ENCODE results near the gene DNAH10. TPM values are rescaled to one million over a fixed set of nuclear protein-coding genes. Genes with fewer than 3 reads are reported as not detected.
"Not testable (repeated sequence)": the region's sequence is repeated elsewhere in the genome, so short reads cannot be mapped to it uniquely, and the experiment has no call there.

DNAH10 gene
- polyA plus RNA-seq, 2 of the 4 experiments (the other 2 are of a cell fraction), result 0.14 to 0.39 TPM

DNA sequence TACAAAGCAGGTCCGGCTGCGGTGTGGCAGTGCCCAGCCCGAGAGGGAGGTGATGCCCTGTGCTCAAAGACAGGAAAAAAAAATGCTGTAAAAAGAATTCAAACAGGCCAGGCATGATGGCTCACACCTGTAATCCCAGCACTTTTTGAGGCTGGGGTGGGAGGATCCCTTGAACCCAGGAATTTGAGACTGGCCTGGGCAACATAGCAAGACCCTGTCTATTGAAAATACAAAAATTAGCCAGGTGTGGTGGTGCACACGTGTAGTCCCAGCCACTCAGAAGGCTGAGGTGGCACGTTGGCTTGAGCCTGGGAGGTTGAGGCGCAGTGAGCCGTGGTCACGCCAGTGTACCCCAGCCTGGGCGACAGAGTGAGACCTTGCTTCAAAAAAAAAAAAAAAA, 26.4 kb downstream of the DNAH10 start:
- H3K4me1 ChIP-seq, result no peaks in the 10 kb centered on the region
- DNase-seq (ENCODE audit: low read depth in 1 of 2, low spot score in 1 of 2) (no peak), ATAC-seq (no peak), FAIRE-seq (no peak)
- no peak overlapping the region for H3K4me3 ChIP-seq
- H3K9me3 ChIP-seq, result peaks cover 7% of the 10 kb centered on the region; the same call in 1 of the 3 replicates
- no peak overlapping the region for H3K4me2 ChIP-seq
- ChIA-PET POLR2A (interaction anchor here (0.6 kb wide), 1 partner anchor 172 kb away, joined by 3 read pairs; no protein-coding TSS in a partner anchor), CTCF (interaction anchor here (0.7 to 1.8 kb wide), 3 partner anchors 10 to 235 kb away, joined by 3 to 5 read pairs (median 4); no protein-coding TSS in a partner anchor)
- 60% methylated on average over 9 of the region's 9 CpGs for WGBS (ENCODE audit: missing lambda C conversion rate)
- H3K27ac ChIP-seq, result no peak overlapping the region
- TF ChIP-seq RAD21 (conservative IDR thresholded peaks at IDR 0.05 in 1 of 2, IDR thresholded peaks at IDR 0.05 in 1 of 2) (no peak), EHF (CRISPR knock-in tag; IDR thresholded peaks at IDR 0.05) (no peak), CEBPB (IDR thresholded peaks at IDR 0.05) (no peak), MYC (IDR thresholded peaks at IDR 0.05; ENCODE audit: borderline replicate concordance, low read length) (no peak), ATOH8 (CRISPR knock-in tag; IDR thresholded peaks at IDR 0.05; ENCODE audit: low read depth) (no peak), EHMT2 (IDR thresholded peaks at IDR 0.05; ENCODE audit: low read depth) (no peak), MAZ (IDR thresholded peaks at IDR 0.05; ENCODE audit: borderline replicate concordance, low read depth, low read length) (no peak), HOXB13 (CRISPR knock-in tag; IDR thresholded peaks at IDR 0.05; ENCODE audit: low read depth) (no peak), HMGXB4 (CRISPR knock-in tag; IDR thresholded peaks at IDR 0.05; ENCODE audit: borderline replicate concordance) (no peak), KDM1A (IDR thresholded peaks at IDR 0.05; ENCODE audit: low read depth) (no peak), NR3C1 (IDR thresholded peaks at IDR 0.05) (no peak), RFX5 (IDR thresholded peaks at IDR 0.05) (no peak), TFCP2L1 (CRISPR knock-in tag; IDR thresholded peaks at IDR 0.05) (no peak), CBX2 (IDR thresholded peaks at IDR 0.05; ENCODE audit: borderline replicate concordance, low read depth) (no peak), USF2 (IDR thresholded peaks at IDR 0.05) (no peak), SMC3 (IDR thresholded peaks at IDR 0.05) (no peak), HES2 (IDR thresholded peaks at IDR 0.05) (no peak), PHF8 (IDR thresholded peaks at IDR 0.05; ENCODE audit: borderline replicate concordance, low read depth) (no peak), RARB (CRISPR knock-in tag; IDR thresholded peaks at IDR 0.05) (no peak)
- TF ChIP-seq, protein P1, sequence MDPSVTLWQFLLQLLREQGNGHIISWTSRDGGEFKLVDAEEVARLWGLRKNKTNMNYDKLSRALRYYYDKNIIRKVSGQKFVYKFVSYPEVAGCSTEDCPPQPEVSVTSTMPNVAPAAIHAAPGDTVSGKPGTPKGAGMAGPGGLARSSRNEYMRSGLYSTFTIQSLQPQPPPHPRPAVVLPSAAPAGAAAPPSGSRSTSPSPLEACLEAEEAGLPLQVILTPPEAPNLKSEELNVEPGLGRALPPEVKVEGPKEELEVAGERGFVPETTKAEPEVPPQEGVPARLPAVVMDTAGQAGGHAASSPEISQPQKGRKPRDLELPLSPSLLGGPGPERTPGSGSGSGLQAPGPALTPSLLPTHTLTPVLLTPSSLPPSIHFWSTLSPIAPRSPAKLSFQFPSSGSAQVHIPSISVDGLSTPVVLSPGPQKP (IDR thresholded peaks at IDR 0.05; ENCODE audit: low read depth, low read length), result no peak

- not testable (repeated sequence) for H3K27ac ChIP-seq; H3K9me3 ChIP-seq; DNase-seq (ENCODE audit: low read depth in 1 of 2, low spot score in 1 of 2); H3K4me2 ChIP-seq; H3K4me3 ChIP-seq; FAIRE-seq; ATAC-seq; H3K4me1 ChIP-seq
- 43% methylated on average over 8 of the region's 8 CpGs for WGBS (ENCODE audit: missing lambda C conversion rate)
- CTCF ChIA-PET, result interaction anchor here (0.7 kb wide), 2 partner anchors 52 to 234 kb away, joined by 4 to 5 read pairs; no protein-coding TSS in a partner anchor
- POLR2A ChIA-PET, result interaction anchor here (0.6 kb wide), 1 partner anchor 171 kb away, joined by 3 read pairs; no protein-coding TSS in a partner anchor
Observed at GRCh38 chr12:123789422-123789821, 27.3 kb downstream of the DNAH10 start.
